Measurements from ENCODE around the gene EZH1.

The EZH1 gene

GRCh38 chr17:42694524-42694923 lies 50.3 kb downstream of the EZH1 start:
- no peak overlapping the region for H3K4me3 Mint-ChIP-seq
- peaks cover 50% of the 10 kb centered on the region for H3K36me3 Mint-ChIP-seq (ENCODE audit: low read depth)
- TF ChIP-seq CTCF (IDR thresholded peaks at IDR 0.05), result no peak
- peaks cover 5% of the 10 kb centered on the region for H3K27me3 Mint-ChIP-seq (ENCODE audit: low read depth, poor library complexity)
- no peaks in the 10 kb centered on the region for H3K9me3 Mint-ChIP-seq
- no peak overlapping the region for H3K27ac Mint-ChIP-seq
- H3K4me1 Mint-ChIP-seq, result peaks cover 24% of the 10 kb centered on the region
- DNase-seq, result no peak

GRCh38 chr17:42692489-42692888 lies 52.4 kb downstream of the EZH1 start:
- Mint-ChIP-seq H3K9me3 (no peaks in the 10 kb centered on the region), H3K4me1 (peaks cover 23% of the 10 kb centered on the region), H3K4me3 (no peak overlapping the region), H3K27ac (peak overlapping the region; percentile 89), H3K36me3 (ENCODE audit: low read depth) (peaks cover 60% of the 10 kb centered on the region), H3K27me3 (ENCODE audit: low read depth, poor library complexity) (peaks cover 5% of the 10 kb centered on the region)
- no peak for DNase-seq
- no peak for TF ChIP-seq CTCF (IDR thresholded peaks at IDR 0.05)

GRCh38 chr17:42691021-42691545 lies 53.8 kb downstream of the EZH1 start:
- no peak overlapping the region for H3K4me3 Mint-ChIP-seq
- H3K27ac Mint-ChIP-seq, result peak overlapping the region; percentile 78
- no peak for TF ChIP-seq CTCF (IDR thresholded peaks at IDR 0.05)
- H3K36me3 Mint-ChIP-seq (ENCODE audit: low read depth), result peaks cover 68% of the 10 kb centered on the region
- no peaks in the 10 kb centered on the region for H3K9me3 Mint-ChIP-seq
- peaks cover 4% of the 10 kb centered on the region for H3K27me3 Mint-ChIP-seq (ENCODE audit: low read depth, poor library complexity)
- DNase-seq, result no peak
- H3K4me1 Mint-ChIP-seq, result peaks cover 35% of the 10 kb centered on the region

- Mint-ChIP-seq H3K27me3 (ENCODE audit: low read depth, poor library complexity) (peaks cover 4% of the 10 kb centered on the region), H3K9me3 (no peaks in the 10 kb centered on the region), H3K4me1 (peaks cover 40% of the 10 kb centered on the region), H3K4me3 (no peak overlapping the region), H3K36me3 (ENCODE audit: low read depth) (peaks cover 68% of the 10 kb centered on the region), H3K27ac (peak overlapping the region; percentile 78)
- no peak for DNase-seq
- no peak for TF ChIP-seq CTCF (IDR thresholded peaks at IDR 0.05)
Observed at GRCh38 chr17:42690596-42690995, 54.2 kb downstream of the EZH1 start.

- H3K4me3 Mint-ChIP-seq, result peak overlapping the region; percentile 35
- peaks cover 70% of the 10 kb centered on the region for H3K36me3 Mint-ChIP-seq (ENCODE audit: low read depth)
- H3K27ac Mint-ChIP-seq, result peak overlapping the region; percentile 95
- DNase-seq, result no peak
- peaks cover 63% of the 10 kb centered on the region for H3K4me1 Mint-ChIP-seq
- no peak for TF ChIP-seq CTCF (IDR thresholded peaks at IDR 0.05)
- peaks cover 4% of the 10 kb centered on the region for H3K27me3 Mint-ChIP-seq (ENCODE audit: low read depth, poor library complexity)
- H3K9me3 Mint-ChIP-seq, result no peaks in the 10 kb centered on the region
Observed at GRCh38 chr17:42687707-42688320, 57.0 kb downstream of the EZH1 start.

- H3K27me3 Mint-ChIP-seq (ENCODE audit: low read depth, poor library complexity), result peaks cover 4% of the 10 kb centered on the region
- peaks cover 69% of the 10 kb centered on the region for H3K4me1 Mint-ChIP-seq
- no peak for DNase-seq
- H3K4me3 Mint-ChIP-seq, result no peak overlapping the region
- peak overlapping the region; percentile 72 for H3K27ac Mint-ChIP-seq
- H3K9me3 Mint-ChIP-seq, result no peaks in the 10 kb centered on the region
- peaks cover 58% of the 10 kb centered on the region for H3K36me3 Mint-ChIP-seq (ENCODE audit: low read depth)
- TF ChIP-seq CTCF (IDR thresholded peaks at IDR 0.05), result no peak
Observed at GRCh38 chr17:42686520-42687128, 58.2 kb downstream of the EZH1 start.
